GM12878 (cell line): ENCODE data around the gene DNAJC17. TPM values are rescaled to one million over a fixed set of nuclear protein-coding genes. Genes with fewer than 3 reads are reported as not detected.

Source experiments
- ATAC-seq: fragments of 200-7000 bp; cut with Tn5 transposase; 3 replicates; pipeline ENCODE4 v1.9.1; 2020; ENCODE audit warnings: mild to moderate bottlenecking, moderate library complexity
- BruUV-seq: library from RNA; stranded (reverse); fragments of 400-500 nt; replicated peaks from 2 replicates; lab custom pipeline; 2021; lab: Mats Ljungman, UMichigan
- CTCF ChIA-PET: fragments of 300-600 bp; sonication (Branson Sonifier 250); formaldehyde crosslinking; extraction: SDS; loops from one replicate; lab custom pipeline; 2021; ENCODE audit warnings: inconsistent platforms; lab: Yijun Ruan, JAX
- POLR2A ChIA-PET: fragments of 350-600 bp; formaldehyde crosslinking; extraction: SDS; loops from one replicate; lab custom pipeline; 2021; ENCODE audit warnings: inconsistent platforms; lab: Charles Lee
- RAD21 ChIA-PET: fragments of 300-600 bp; sonication (Branson Sonifier 250); formaldehyde crosslinking; loops from one replicate; lab custom pipeline; 2023; ENCODE audit warnings: antibody characterized with exemption; ENCODE audit not compliant: unreplicated experiment; lab: Charles Lee
- SMC1A ChIA-PET: fragments of 300-600 bp; sonication (Branson Sonifier 250); formaldehyde crosslinking; loops from one replicate; lab custom pipeline; 2023; ENCODE audit not compliant: unreplicated experiment, uncharacterized antibody; lab: Charles Lee
- DNase-seq: peaks from one replicate; pipeline ENCODE4 v3.0.0-alpha.2; 2011; ENCODE audit warnings: low read depth, low spot score
- FAIRE-seq: peaks from 3 replicates; lab custom pipeline; 2011; peaks lifted over from hg19 to GRCh38; lab: Jason Lieb, UNC
- H2AFZ ChIP-seq: 2 replicates; pipeline ENCODE4 v1.6.0; 2011; ENCODE audit warnings: low read depth, low read length, control low read depth; ENCODE audit not compliant: control insufficient read depth
- H3K27ac ChIP-seq: 2 replicates; pipeline ENCODE4 v1.5.1; 2011; ENCODE audit warnings: control low read depth; ENCODE audit not compliant: control insufficient read depth, insufficient read depth
- H3K27me3 ChIP-seq, 2 experiments: replicated peaks in 1 of 2; 2 replicates each; pipeline versions ENCODE4 v1.6.0 to v1.6.1; 2011; ENCODE audit warnings: low read length in 1 of 2; ENCODE audit not compliant: control insufficient read depth in 2 of 2, insufficient read depth in 2 of 2
- H3K36me3 ChIP-seq, 2 experiments: 2 replicates each; pipeline ENCODE4 v1.5.1; 2011; ENCODE audit warnings: low read length in 1 of 2; ENCODE audit not compliant: control insufficient read depth in 2 of 2, insufficient read depth in 2 of 2
- H3K4me1 ChIP-seq: 2 replicates; pipeline ENCODE4 v1.6.1; 2011; ENCODE audit warnings: mild to moderate bottlenecking, low read length, moderate library complexity, mixed read lengths; ENCODE audit not compliant: control insufficient read depth, insufficient read depth
- H3K4me2 ChIP-seq: 2 replicates; pipeline ENCODE4 v1.6.0; 2011; ENCODE audit warnings: control low read depth; ENCODE audit not compliant: control insufficient read depth, insufficient read depth
- H3K4me3 ChIP-seq: fragments of 200-600 bp; sonication (generic); 2 replicates; pipeline ENCODE4 v1.5.1; 2016
- H3K79me2 ChIP-seq: 2 replicates; pipeline ENCODE4 v1.6.0; 2011; ENCODE audit warnings: low read length; ENCODE audit not compliant: control insufficient read depth, insufficient read depth
- H3K9ac ChIP-seq: 2 replicates; pipeline ENCODE4 v1.8.0; 2011; ENCODE audit warnings: low read length, control low read depth, mixed read lengths; ENCODE audit not compliant: control insufficient read depth, insufficient read depth
- H3K9me3 ChIP-seq: replicated peaks from 3 replicates; pipeline ENCODE4 v1.5.1; 2011; ENCODE audit warnings: mild to moderate bottlenecking, low read length; ENCODE audit not compliant: control insufficient read depth, insufficient read depth
- H4K20me1 ChIP-seq: 2 replicates; pipeline ENCODE4 v1.6.0; 2011; ENCODE audit not compliant: control insufficient read depth, insufficient read depth
- BCL11A ChIP-seq: IDR thresholded peaks from 2 replicates; pipeline ENCODE4 v1.6.1; 2011; ENCODE audit warnings: low read depth, low read length
- CHD1 ChIP-seq: IDR thresholded peaks from 2 replicates; pipeline ENCODE4 v1.6.1; 2012; ENCODE audit warnings: low read depth, low read length, improper control_type of control experiment
- E2F8 ChIP-seq: fragments of 450-650 bp; IDR thresholded peaks from 2 replicates; pipeline ENCODE4 v1.6.1; 2018; ENCODE audit warnings: mild to moderate bottlenecking, low read depth, moderate library complexity; ENCODE audit not compliant: partially characterized antibody
- JUNB ChIP-seq: IDR thresholded peaks from 2 replicates; pipeline ENCODE4 v1.6.1; 2016; ENCODE audit warnings: antibody characterized with exemption, mild to moderate bottlenecking
- PRDM15 ChIP-seq: fragments of 450-650 bp; formaldehyde crosslinking; IDR thresholded peaks from 2 replicates; pipeline ENCODE4 v1.4.0; 2020; ENCODE audit warnings: mild to moderate bottlenecking, moderate library complexity
- SPI1 ChIP-seq: IDR thresholded peaks from 2 replicates; pipeline ENCODE4 v1.6.1; 2011; ENCODE audit warnings: low read depth, mild to moderate bottlenecking, low read length, moderate library complexity, borderline replicate concordance; ENCODE audit not compliant: insufficient read depth
- SRF ChIP-seq, 2 experiments: IDR thresholded peaks; 2 replicates each; pipeline ENCODE4 v1.6.1; 2011; ENCODE audit warnings: low read depth in 2 of 2, low read length in 2 of 2, mild to moderate bottlenecking in 1 of 2, moderate library complexity in 1 of 2
- SUZ12 ChIP-seq: fragments of 200-600 bp; sonication (generic); IDR thresholded peaks from one replicate; pipeline ENCODE4 v1.6.1; 2018; ENCODE audit warnings: antibody characterized with exemption, mild to moderate bottlenecking; ENCODE audit not compliant: unreplicated experiment
- TAF1 ChIP-seq: IDR thresholded peaks from 2 replicates; pipeline ENCODE4 v1.6.1; 2011; ENCODE audit warnings: mild to moderate bottlenecking, low read depth, low read length, borderline replicate concordance
- TBL1XR1 ChIP-seq: IDR thresholded peaks from 2 replicates; pipeline ENCODE4 v1.6.1; 2012; ENCODE audit warnings: low read depth, low read length, improper control_type of control experiment
- USF1 ChIP-seq: IDR thresholded peaks from 2 replicates; pipeline ENCODE4 v1.6.1; 2011; ENCODE audit warnings: borderline replicate concordance, low read depth, mild to moderate bottlenecking, moderate library complexity, mixed read lengths, low read length; ENCODE audit not compliant: insufficient read depth; ENCODE audit errors: extremely low read length
- YY1 ChIP-seq: IDR thresholded peaks from 2 replicates; pipeline ENCODE4 v1.6.1; 2011; ENCODE audit warnings: low read depth, mild to moderate bottlenecking, low read length
- ZBTB4 ChIP-seq: fragments of 450-650 bp; formaldehyde crosslinking; IDR thresholded peaks from 2 replicates; pipeline ENCODE4 v1.4.0; 2022; ENCODE audit warnings: mild to moderate bottlenecking, moderate library complexity
- WGBS: methylation state at CpG from one replicate; pipeline ENCODE4 v1.1.6; 2016; ENCODE audit warnings: low lambda C conversion rate; ENCODE audit not compliant: insufficient replicate concordance, insufficient coverage; ENCODE audit errors: missing lambda C conversion rate; 5-methylcytosine and 5-hydroxymethylcytosine counted together
- in situ Hi-C: fragments of 300-500 bp; cut with MboI; formaldehyde crosslinking; loops from 9 replicates; pipeline ENCODE4 v1.14.3; 2018; ENCODE audit warnings: mixed read lengths
- intact Hi-C: fragments of 100-400 bp; cut with micrococcal nuclease; formaldehyde crosslinking; loops from one replicate; pipeline ENCODE4 v1.14.2; 2022; ENCODE audit not compliant: unreplicated experiment
- polyA plus RNA-seq, 11 experiments: library from polyadenylated mRNA; depleted of rRNA in 4 of 11; unstranded in 6 of 11; stranded (reverse) in 5 of 11; fragments of >200 nt; fragmentation: Nextera tagmentation in 4 of 11; fragmentation: Illumina TruSeq in 1 of 11; extraction: Ambion mirVana in 4 of 11; extraction: Trizol in 1 of 11; gene quantifications; 1 replicate in 1 of 11; 2 replicates in 10 of 11; pipeline versions ENCODE4 v1.2.1 to v1.2.3, GENCODE V29; 2011 to 2016; ENCODE audit warnings: inconsistent platforms in 2 of 11, missing spikeins in 2 of 11, low read depth in 1 of 11
- total RNA-seq, 4 experiments: library from RNA; depleted of rRNA in 3 of 4; stranded (reverse); fragments of >200 nt in 3 of 4; fragmentation: Illumina TruSeq in 1 of 4; extraction: Trizol in 1 of 4; gene quantifications; 2 replicates each; pipeline versions ENCODE4 v1.2.1 to v1.2.3, GENCODE V29; 2013 to 2021

Gene DNAJC17
- total and polyA plus RNA-seq, 10 of the 15 experiments (the other 5 are each of a cell fraction or from before 2014, with no cell fraction given), result 6.1 to 62.8 (median 45.4) TPM

GRCh38 chr15:40854161-40854560 is 46.9 kb upstream of the DNAJC17 start:
- Histone ChIP-seq H3K9me3 (no peaks in the 10 kb centered on the region), H3K27me3 (no peaks in the 10 kb centered on the region), H3K4me3 (no peak overlapping the region), H3K4me1 (peaks cover under 1% of the 10 kb centered on the region), H3K27ac (no peak overlapping the region), H2AFZ (no peak overlapping the region), H3K36me3 (peaks cover 0 to 2% of the 10 kb centered on the region in 2 experiments; a peak in 2 of 4 replicates), H4K20me1 (no peaks in the 10 kb centered on the region), H3K79me2 (no peaks in the 10 kb centered on the region), H3K9ac (no peak overlapping the region), H3K4me2 (no peak overlapping the region)
- in situ Hi-C loops (no loop called here), intact Hi-C loops (no loop called here)
- ChIA-PET RAD21 (interaction anchor here (1.5 kb wide), 1 partner anchor 40 kb away, joined by 7 read pairs; the partner anchor contains the start of gene VPS18), POLR2A (no interaction called here), CTCF (no interaction called here), SMC1A (no interaction called here)
- DNase-seq, result no peak
- 70% methylated on average over 10 of the region's 10 CpGs for WGBS
- no peak for TF ChIP-seq JUNB
- no peak for TF ChIP-seq E2F8
- no peak for TF ChIP-seq BCL11A
- no peak for TF ChIP-seq SRF (IDR thresholded peaks at IDR 0.05; ENCODE audit: low read depth in 2 of 2, low read length in 2 of 2)
- TF ChIP-seq USF1, result no peak
- no peak for TF ChIP-seq SPI1
- TF ChIP-seq TBL1XR1, result no peak
- no peak for TF ChIP-seq YY1
- TF ChIP-seq CHD1, result no peak
- TF ChIP-seq TAF1, result no peak
- no peak for TF ChIP-seq PRDM15 (CRISPR knock-in tag)
- no peak for TF ChIP-seq ZBTB4
- no peak for TF ChIP-seq SUZ12
- no peak for FAIRE-seq
- ATAC-seq, result no peak
- no TSS peak for BruUV-seq
